ENCODE results near the gene KATNB1.

DNA sequence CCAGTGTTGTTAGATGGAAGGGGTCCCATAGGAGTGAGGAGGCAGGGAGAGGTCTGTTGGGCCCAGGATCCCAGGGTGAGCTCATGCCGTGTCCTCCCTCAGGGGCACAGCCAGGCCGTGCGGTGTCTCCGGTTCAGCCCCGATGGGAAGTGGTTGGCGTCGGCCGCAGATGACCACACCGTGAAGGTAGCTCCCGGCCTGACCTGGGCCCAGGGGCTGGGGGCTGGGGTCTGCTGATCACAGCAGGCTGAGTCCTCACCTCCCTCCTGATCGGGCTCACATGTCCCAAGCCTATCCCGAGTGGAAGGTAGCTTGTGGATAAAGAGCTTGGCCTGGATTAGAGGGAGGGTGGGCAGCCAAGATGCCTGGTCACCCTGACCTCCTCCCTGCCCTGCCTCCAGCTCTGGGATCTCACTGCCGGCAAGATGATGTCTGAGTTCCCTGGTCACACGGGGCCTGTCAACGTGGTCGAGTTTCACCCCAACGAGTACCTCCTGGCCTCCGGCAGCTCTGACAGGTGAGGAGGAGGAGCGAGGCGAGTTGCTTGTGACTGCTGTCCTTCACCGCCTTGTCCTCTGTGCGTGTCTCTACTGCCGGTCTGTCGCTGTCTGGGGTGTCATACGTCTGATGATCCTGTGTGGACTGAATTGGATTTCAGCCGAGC is 16.1 kb downstream of the KATNB1 start:
- TF ChIP-seq POLR2A (IDR thresholded peaks at IDR 0.05) = no peak
- TF ChIP-seq CTCF (IDR thresholded peaks at IDR 0.05) = no peak

Data from thyroid gland (tissue), 4 donors.